ENCODE results near the gene OR51B4.
A peak's percentile ranks its signal among the peaks of the same experiment; 100 is the strongest.

The OR51B4 gene

DNA sequence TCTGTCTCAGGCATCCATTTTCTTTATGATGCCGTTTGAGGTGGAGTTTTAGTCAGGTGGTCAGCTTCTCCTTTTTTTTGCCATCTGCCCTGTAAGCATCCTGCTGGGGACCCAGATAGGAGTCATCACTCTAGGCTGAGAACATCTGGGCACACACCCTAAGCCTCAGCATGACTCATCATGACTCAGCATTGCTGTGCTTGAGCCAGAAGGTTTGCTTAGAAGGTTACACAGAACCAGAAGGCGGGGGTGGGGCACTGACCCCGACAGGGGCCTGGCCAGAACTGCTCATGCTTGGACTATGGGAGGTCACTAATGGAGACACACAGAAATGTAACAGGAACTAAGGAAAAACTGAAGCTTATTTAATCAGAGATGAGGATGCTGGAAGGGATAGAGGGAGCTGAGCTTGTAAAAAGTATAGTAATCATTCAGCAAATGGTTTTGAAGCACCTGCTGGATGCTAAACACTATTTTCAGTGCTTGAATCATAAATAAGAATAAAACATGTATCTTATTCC lies 21.1 kb downstream of the OR51B4 start:
- Mint-ChIP-seq H3K4me1 (peaks cover 5% of the 10 kb centered on the region), H3K9me3 (no peaks in the 10 kb centered on the region), H3K4me3 (no peak overlapping the region), H3K27me3 (ENCODE audit: low read depth, poor library complexity) (peaks cover 5% of the 10 kb centered on the region), H3K36me3 (ENCODE audit: low read depth) (no peaks in the 10 kb centered on the region), H3K27ac (peak overlapping the region; percentile 26)
- TF ChIP-seq, protein P1, sequence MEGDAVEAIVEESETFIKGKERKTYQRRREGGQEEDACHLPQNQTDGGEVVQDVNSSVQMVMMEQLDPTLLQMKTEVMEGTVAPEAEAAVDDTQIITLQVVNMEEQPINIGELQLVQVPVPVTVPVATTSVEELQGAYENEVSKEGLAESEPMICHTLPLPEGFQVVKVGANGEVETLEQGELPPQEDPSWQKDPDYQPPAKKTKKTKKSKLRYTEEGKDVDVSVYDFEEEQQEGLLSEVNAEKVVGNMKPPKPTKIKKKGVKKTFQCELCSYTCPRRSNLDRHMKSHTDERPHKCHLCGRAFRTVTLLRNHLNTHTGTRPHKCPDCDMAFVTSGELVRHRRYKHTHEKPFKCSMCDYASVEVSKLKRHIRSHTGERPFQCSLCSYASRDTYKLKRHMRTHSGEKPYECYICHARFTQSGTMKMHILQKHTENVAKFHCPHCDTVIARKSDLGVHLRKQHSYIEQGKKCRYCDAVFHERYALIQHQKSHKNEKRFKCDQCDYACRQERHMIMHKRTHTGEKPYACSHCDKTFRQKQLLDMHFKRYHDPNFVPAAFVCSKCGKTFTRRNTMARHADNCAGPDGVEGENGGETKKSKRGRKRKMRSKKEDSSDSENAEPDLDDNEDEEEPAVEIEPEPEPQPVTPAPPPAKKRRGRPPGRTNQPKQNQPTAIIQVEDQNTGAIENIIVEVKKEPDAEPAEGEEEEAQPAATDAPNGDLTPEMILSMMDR (IDR thresholded peaks at IDR 0.05) = no peak
- DNase-seq = peak; percentile 6

DNA sequence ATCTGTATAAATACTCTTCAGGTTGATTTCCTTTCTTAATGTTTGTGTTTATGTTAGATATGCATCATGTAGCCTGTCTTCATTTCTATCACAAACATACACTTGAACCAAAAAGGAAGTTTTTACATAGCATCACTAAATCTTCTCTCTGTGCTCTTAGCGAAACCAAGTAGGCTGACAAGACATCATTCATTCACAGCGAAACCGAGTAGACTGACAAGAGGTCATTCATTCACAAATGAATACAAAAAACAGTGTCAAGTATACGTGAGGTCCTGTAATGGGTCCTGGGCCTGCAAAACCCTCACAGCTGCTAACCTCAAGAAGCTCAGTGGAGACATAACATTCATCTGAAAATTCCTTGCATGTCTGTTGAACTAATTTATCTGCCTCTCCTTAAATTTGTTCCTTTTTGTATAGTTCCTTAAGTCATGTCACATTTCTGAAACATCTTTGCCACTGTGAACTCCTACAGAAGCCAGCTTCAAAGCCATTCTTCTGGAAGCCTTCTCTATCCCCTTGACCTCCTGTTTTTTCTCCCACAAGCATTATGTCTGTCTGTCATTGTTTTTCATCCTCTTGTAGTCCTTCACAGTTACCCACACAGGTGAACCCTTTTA lies 22.2 kb downstream of the OR51B4 start:
- Mint-ChIP-seq H3K27me3 (ENCODE audit: low read depth, poor library complexity) (peaks cover 3% of the 10 kb centered on the region), H3K4me1 (peaks cover 5% of the 10 kb centered on the region), H3K4me3 (no peak overlapping the region), H3K36me3 (ENCODE audit: low read depth) (no peaks in the 10 kb centered on the region), H3K27ac (no peak overlapping the region), H3K9me3 (no peaks in the 10 kb centered on the region)
- DNase-seq = no peak
- TF ChIP-seq, protein P1 (IDR thresholded peaks at IDR 0.05) = no peak

DNA sequence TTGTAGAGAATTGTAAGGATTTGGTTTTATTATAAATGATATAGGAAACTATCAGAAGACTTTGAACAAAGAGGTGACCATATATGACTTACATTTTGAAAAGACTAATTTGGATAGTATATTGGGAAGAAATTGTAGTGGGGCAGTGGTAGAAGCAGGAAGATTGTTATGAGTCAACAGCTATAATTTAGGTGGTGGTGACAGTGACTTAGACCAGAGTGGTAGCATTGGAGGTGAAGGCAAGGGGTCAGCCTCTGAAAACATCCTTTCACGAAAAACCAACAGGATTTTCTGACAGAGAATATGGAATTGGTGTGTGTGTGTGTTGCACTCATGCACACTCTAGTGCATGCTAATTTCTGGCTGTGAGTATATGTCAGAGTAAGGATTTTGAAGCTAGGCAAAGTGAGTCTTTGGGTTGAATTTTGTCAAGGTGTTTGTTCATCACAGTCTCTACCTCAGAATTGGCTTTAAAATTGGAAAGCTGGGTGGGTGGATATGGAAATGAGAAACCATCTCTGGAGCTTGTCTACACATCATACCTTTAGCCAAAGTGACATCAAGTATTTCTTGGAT lies 23.9 kb downstream of the OR51B4 start:
- peaks cover 5% of the 10 kb centered on the region for H3K4me1 Mint-ChIP-seq
- TF ChIP-seq, protein P1 (IDR thresholded peaks at IDR 0.05) = no peak

DNA sequence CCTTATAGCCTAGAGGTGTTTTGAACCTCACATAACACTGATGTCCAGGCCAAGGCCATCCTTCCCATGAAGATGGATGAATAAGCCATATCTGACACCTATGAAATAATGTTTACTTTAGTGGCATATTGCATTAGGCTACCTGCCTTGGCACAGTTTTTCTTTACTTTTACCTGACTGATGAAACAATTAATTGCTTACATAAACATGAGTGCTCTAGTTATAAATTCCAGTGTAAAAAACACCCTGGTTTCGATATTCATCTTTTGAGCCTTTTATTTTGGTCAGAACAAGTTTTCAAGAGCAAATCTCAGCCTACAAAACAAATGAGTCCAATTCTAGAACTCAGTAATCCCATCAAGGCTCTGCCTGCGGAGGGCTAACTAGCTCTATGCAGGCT lies 25.0 kb downstream of the OR51B4 start:
- Mint-ChIP-seq H3K27me3 (ENCODE audit: low read depth, poor library complexity) (peaks cover 3% of the 10 kb centered on the region), H3K36me3 (ENCODE audit: low read depth) (no peaks in the 10 kb centered on the region), H3K4me3 (no peak overlapping the region), H3K9me3 (no peaks in the 10 kb centered on the region), H3K4me1 (peaks cover 5% of the 10 kb centered on the region), H3K27ac (no peak overlapping the region)
- TF ChIP-seq, protein P1 (IDR thresholded peaks at IDR 0.05) = no peak
- DNase-seq = no peak

More for the DNA sequence above, 23.9 kb downstream of the OR51B4 start:
- Mint-ChIP-seq H3K36me3 (ENCODE audit: low read depth) (no peaks in the 10 kb centered on the region), H3K4me3 (no peak overlapping the region), H3K9me3 (no peaks in the 10 kb centered on the region), H3K27ac (no peak overlapping the region), H3K27me3 (ENCODE audit: low read depth, poor library complexity) (peaks cover 3% of the 10 kb centered on the region)
- DNase-seq = no peak

DNA sequence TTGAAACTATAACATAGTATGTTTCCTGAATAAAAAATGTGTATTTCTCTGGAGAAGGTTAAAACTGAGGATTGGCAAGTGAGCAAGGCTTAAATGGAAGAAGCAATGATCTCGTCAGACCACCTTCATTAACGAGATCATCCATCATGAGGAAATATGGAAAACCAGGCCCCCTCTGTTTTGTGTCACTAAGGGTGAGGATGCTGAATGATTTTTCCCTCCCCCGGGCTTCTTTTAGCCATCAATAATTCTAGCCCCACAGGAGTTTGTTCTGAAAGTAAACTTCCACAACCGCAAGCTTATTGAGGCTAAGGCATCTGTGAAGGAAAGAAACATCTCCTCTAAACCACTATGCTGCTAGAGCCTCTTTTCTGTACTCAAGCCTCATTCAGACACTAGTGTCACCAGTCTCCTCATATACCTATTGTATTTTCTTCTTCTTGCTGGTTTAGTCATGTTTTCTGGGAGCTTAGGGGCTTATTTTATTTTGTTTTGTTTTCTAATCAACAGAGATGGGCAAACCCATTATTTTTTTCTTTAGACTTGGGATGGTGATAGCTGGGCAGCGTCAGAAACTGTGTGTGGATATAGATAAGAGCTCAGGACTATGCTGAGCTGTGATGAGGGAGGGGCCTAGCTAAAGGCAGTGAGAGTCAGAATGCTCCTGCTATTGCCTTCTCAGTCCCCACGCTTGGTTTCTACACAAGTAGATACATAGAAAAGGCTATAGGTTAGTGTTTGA lies 26.2 kb downstream of the OR51B4 start:
- Mint-ChIP-seq H3K36me3 (ENCODE audit: low read depth) (no peaks in the 10 kb centered on the region), H3K27me3 (ENCODE audit: low read depth, poor library complexity) (peaks cover 3% of the 10 kb centered on the region), H3K4me1 (peaks cover 1% of the 10 kb centered on the region), H3K4me3 (no peak overlapping the region), H3K9me3 (no peaks in the 10 kb centered on the region), H3K27ac (no peak overlapping the region)
- no peak for DNase-seq
- TF ChIP-seq, protein P1 (IDR thresholded peaks at IDR 0.05) = no peak
